ENCODE data around the gene TRIM47. TPM values are rescaled to one million over a fixed set of nuclear protein-coding genes. Genes with fewer than 3 reads are reported as not detected.

TRIM47 gene
- total RNA-seq, 2 donors from 2014 or later, result 1.6 to 2.7 TPM

GRCh38 chr17:75834928-75835653 is 43.3 kb downstream of the TRIM47 start:
- Mint-ChIP-seq H3K4me3 (no peak overlapping the region), H3K9me3 (no peaks in the 10 kb centered on the region), H3K36me3 (ENCODE audit: low read depth) (no peaks in the 10 kb centered on the region), H3K4me1 (peaks cover 13% of the 10 kb centered on the region), H3K27ac (no peak overlapping the region), H3K27me3 (ENCODE audit: insufficient read depth) (no peaks in the 10 kb centered on the region)
- no peak for DNase-seq
- H3K4me1 ChIP-seq (ENCODE audit: control insufficient read depth, insufficient read depth, low read length), result no peaks in the 10 kb centered on the region
- H3K36me3 ChIP-seq (ENCODE audit: control insufficient read depth, insufficient read depth, low read length), result no peaks in the 10 kb centered on the region
- no peak for TF ChIP-seq CTCF (conservative IDR thresholded peaks at IDR 0.05)
- H3K4me3 ChIP-seq (ENCODE audit: low read length), result no peak overlapping the region
- WGBS, 2 experiments (ENCODE audit: insufficient coverage in 1 of 2, insufficient read length in 1 of 2), result 90 to 98% methylated on average over 5 to 24 of the region's 24 CpGs
- H3K27ac ChIP-seq (ENCODE audit: low read depth, low read length), result no peak overlapping the region
- no peaks in the 10 kb centered on the region for H3K9me3 ChIP-seq (ENCODE audit: control insufficient read depth, low read length)
- no peak overlapping the region for H3K9ac ChIP-seq (ENCODE audit: extremely low read depth, low read length, poor library complexity, severe bottlenecking)
- H3K27me3 ChIP-seq (ENCODE audit: control insufficient read depth, insufficient read depth, low read length, poor library complexity, severe bottlenecking), result no peaks in the 10 kb centered on the region

- no peaks in the 10 kb centered on the region for H3K36me3 ChIP-seq (ENCODE audit: control insufficient read depth, insufficient read depth, low read length)
- no peak overlapping the region for H3K4me3 ChIP-seq (ENCODE audit: low read length)
- WGBS, 2 experiments (ENCODE audit: insufficient coverage in 1 of 2, insufficient read length in 1 of 2), result 95 to 99% methylated on average over 16 to 25 of the region's 25 CpGs
- Mint-ChIP-seq H3K4me1 (peaks cover 13% of the 10 kb centered on the region), H3K9me3 (no peaks in the 10 kb centered on the region), H3K27me3 (ENCODE audit: insufficient read depth) (no peaks in the 10 kb centered on the region), H3K4me3 (no peak overlapping the region), H3K27ac (no peak overlapping the region), H3K36me3 (ENCODE audit: low read depth) (no peaks in the 10 kb centered on the region)
- DNase-seq, result no peak
- H3K4me1 ChIP-seq (ENCODE audit: control insufficient read depth, insufficient read depth, low read length), result no peaks in the 10 kb centered on the region
- H3K9ac ChIP-seq (ENCODE audit: extremely low read depth, low read length, poor library complexity, severe bottlenecking), result no peak overlapping the region
- H3K27ac ChIP-seq (ENCODE audit: low read depth, low read length), result no peak overlapping the region
- H3K27me3 ChIP-seq (ENCODE audit: control insufficient read depth, insufficient read depth, low read length, poor library complexity, severe bottlenecking), result no peaks in the 10 kb centered on the region
- H3K9me3 ChIP-seq (ENCODE audit: control insufficient read depth, low read length), result no peaks in the 10 kb centered on the region
- TF ChIP-seq CTCF (conservative IDR thresholded peaks at IDR 0.05), result no peak
Measured at GRCh38 chr17:75834279-75834920, 44.0 kb downstream of the TRIM47 start.

- Mint-ChIP-seq H3K27me3 (ENCODE audit: insufficient read depth) (no peaks in the 10 kb centered on the region), H3K4me3 (peak overlapping the region; percentile 12), H3K36me3 (ENCODE audit: low read depth) (no peaks in the 10 kb centered on the region), H3K4me1 (peaks cover 14% of the 10 kb centered on the region), H3K9me3 (no peaks in the 10 kb centered on the region), H3K27ac (peak overlapping the region; percentile 66)
- Histone ChIP-seq H3K27me3 (ENCODE audit: control insufficient read depth, insufficient read depth, low read length, poor library complexity, severe bottlenecking) (no peaks in the 10 kb centered on the region), H3K9ac (ENCODE audit: extremely low read depth, low read length, poor library complexity, severe bottlenecking) (no peak overlapping the region), H3K27ac (ENCODE audit: low read depth, low read length) (no peak overlapping the region), H3K36me3 (ENCODE audit: control insufficient read depth, insufficient read depth, low read length) (no peaks in the 10 kb centered on the region), H3K9me3 (ENCODE audit: control insufficient read depth, low read length) (no peaks in the 10 kb centered on the region), H3K4me1 (ENCODE audit: control insufficient read depth, insufficient read depth, low read length) (no peaks in the 10 kb centered on the region), H3K4me3 (ENCODE audit: low read length) (no peak overlapping the region)
- peak; percentile 94 for DNase-seq
- TF ChIP-seq CTCF (conservative IDR thresholded peaks at IDR 0.05), result no peak
- WGBS, 2 experiments (ENCODE audit: insufficient coverage in 1 of 2, insufficient read length in 1 of 2), result 54 to 65% methylated on average over 9 to 18 of the region's 20 CpGs
Measured at GRCh38 chr17:75832652-75833400, 45.6 kb downstream of the TRIM47 start.

All from endodermal cell (in vitro differentiated cells).